Omental fat pad (tissue), 4 donors: ENCODE data around the gene CXCL10. TPM values are rescaled to one million over a fixed set of nuclear protein-coding genes. Genes with fewer than 3 reads are reported as not detected.

Source experiments
- ATAC-seq: fragments of 150-250 bp; one replicate; pipeline ENCODE4 v1.9.1; 2016; ENCODE audit warnings: mild to moderate bottlenecking, moderate library complexity; ENCODE audit not compliant: low FRiP score
- DNase-seq: peaks from one replicate; pipeline ENCODE4 v3.0.0-alpha.2; 2019; ENCODE audit warnings: low spot score
- total RNA-seq, 4 donors: library from RNA; depleted of rRNA; stranded (reverse); fragments of >200 nt; gene quantifications; one replicate each; pipeline ENCODE4 v1.1.0, GENCODE V29; 2016
- TF ChIP-seq, protein P1 (sequence below), 3 donors: fragments of 450-650 bp; IDR thresholded peaks; one replicate each; pipeline ENCODE4 v1.5.1; 2016 to 2017; ENCODE audit warnings: antibody characterized with exemption in 3 of 3, mild to moderate bottlenecking in 3 of 3, moderate library complexity in 2 of 3

CXCL10 gene
- total RNA-seq, 4 donors from 2014 or later, result 0.46 to 3.5 (median 1.7) TPM; not detected in 1

GRCh38 chr4:75992462-75992861 is 30.8 kb downstream of the CXCL10 start:
- TF ChIP-seq, protein P1, sequence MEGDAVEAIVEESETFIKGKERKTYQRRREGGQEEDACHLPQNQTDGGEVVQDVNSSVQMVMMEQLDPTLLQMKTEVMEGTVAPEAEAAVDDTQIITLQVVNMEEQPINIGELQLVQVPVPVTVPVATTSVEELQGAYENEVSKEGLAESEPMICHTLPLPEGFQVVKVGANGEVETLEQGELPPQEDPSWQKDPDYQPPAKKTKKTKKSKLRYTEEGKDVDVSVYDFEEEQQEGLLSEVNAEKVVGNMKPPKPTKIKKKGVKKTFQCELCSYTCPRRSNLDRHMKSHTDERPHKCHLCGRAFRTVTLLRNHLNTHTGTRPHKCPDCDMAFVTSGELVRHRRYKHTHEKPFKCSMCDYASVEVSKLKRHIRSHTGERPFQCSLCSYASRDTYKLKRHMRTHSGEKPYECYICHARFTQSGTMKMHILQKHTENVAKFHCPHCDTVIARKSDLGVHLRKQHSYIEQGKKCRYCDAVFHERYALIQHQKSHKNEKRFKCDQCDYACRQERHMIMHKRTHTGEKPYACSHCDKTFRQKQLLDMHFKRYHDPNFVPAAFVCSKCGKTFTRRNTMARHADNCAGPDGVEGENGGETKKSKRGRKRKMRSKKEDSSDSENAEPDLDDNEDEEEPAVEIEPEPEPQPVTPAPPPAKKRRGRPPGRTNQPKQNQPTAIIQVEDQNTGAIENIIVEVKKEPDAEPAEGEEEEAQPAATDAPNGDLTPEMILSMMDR (IDR thresholded peaks at IDR 0.05), result no peak
- no peak for ATAC-seq
- DNase-seq, result no peak

- DNase-seq (no peak), ATAC-seq (no peak)
- TF ChIP-seq, protein P1 (IDR thresholded peaks at IDR 0.05), result no peak
These were observed 33.3 kb downstream of the CXCL10 start for GRCh38 chr4:75989846-75990528.

- no peak for DNase-seq
These were observed 38.2 kb downstream of the CXCL10 start for GRCh38 chr4:75985116-75985515.

GRCh38 chr4:75980576-75980975 is 42.7 kb downstream of the CXCL10 start:
- ATAC-seq, result no peak
- no peak for DNase-seq
- TF ChIP-seq, protein P1 (IDR thresholded peaks at IDR 0.05), result no peak

More at GRCh38 chr4:75985116-75985515, 38.2 kb downstream of the CXCL10 start:
- ATAC-seq, result no peak
- TF ChIP-seq, protein P1 (IDR thresholded peaks at IDR 0.05), result no peak

DNA sequence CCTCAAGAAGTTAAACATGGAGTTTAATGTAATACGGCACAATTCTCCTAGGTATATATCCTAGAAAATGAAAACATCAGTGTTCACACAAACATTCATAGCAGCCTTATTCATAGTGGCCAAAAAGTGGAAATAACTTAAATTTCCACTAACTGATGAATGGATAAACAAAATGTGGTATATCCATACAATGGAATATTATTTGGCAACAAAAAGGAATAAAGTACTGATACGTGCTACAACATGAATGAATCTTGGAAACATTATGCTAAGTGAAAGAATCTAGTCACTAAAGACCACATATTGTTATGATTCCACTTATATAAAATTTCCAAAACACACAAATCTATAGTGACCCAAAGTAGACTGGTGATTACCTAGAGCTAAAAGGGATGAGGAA is 47.1 kb downstream of the CXCL10 start:
- no peak for DNase-seq
- TF ChIP-seq, protein P1 (IDR thresholded peaks at IDR 0.05), result no peak
- no peak for ATAC-seq

GRCh38 chr4:75973766-75974165 is 49.5 kb downstream of the CXCL10 start:
- DNase-seq (no peak), ATAC-seq (no peak)
- TF ChIP-seq, protein P1 (IDR thresholded peaks at IDR 0.05), result no peak

Other genes with a start within 250 kb of the CXCL10 start
- gene PPEF2, start 121.0 kb downstream of the CXCL10 start, total RNA-seq, result not detected
- 100 to 1,000 TPM in 1 of 4 donors, 10 to 100 TPM in 3; 42.7 to 135 (median 61.2) TPM for gene NAAA, start 82.5 kb downstream of the CXCL10 start, total RNA-seq
- gene SDAD1, start 32.6 kb downstream of the CXCL10 start, total RNA-seq, result 10 to 100 TPM; 31.8 to 50.2 (median 35.8) TPM
- 1 to 10 TPM in 2 of 4 donors, under 1 TPM in 1, not detected in 1; 0.74 to 5.2 (median 1.8) TPM for gene CXCL9, start 16.0 kb downstream of the CXCL10 start, total RNA-seq
- 1 to 10 TPM in 2 of 4 donors, not detected in 2; 1.3 to 1.6 TPM for gene CXCL11, start 12.6 kb upstream of the CXCL10 start, total RNA-seq
- 1 to 10 TPM in 1 of 4 donors, not detected in 3; 1.7 TPM for gene ART3, start 51.2 kb upstream of the CXCL10 start, total RNA-seq
- 10 to 100 TPM; 36.0 to 50.1 (median 39.3) TPM for gene NUP54, start 124.9 kb upstream of the CXCL10 start, total RNA-seq
- gene SCARB2, start 190.3 kb upstream of the CXCL10 start, total RNA-seq, result 100 to 1,000 TPM; 106 to 174 (median 172) TPM
- gene FAM47E, start 228.2 kb upstream of the CXCL10 start, total RNA-seq, result 1 to 10 TPM; 1.7 to 7.8 (median 3.1) TPM